GM03348 (cell line): ENCODE results near the gene UBE4A.
A peak's percentile ranks its signal among the peaks of the same experiment; 100 is the strongest.

Experiments used
- DNase-seq: peaks from one replicate; pipeline ENCODE4 v3.0.0; 2012; ENCODE audit warnings: low spot score

Gene UBE4A

DNA sequence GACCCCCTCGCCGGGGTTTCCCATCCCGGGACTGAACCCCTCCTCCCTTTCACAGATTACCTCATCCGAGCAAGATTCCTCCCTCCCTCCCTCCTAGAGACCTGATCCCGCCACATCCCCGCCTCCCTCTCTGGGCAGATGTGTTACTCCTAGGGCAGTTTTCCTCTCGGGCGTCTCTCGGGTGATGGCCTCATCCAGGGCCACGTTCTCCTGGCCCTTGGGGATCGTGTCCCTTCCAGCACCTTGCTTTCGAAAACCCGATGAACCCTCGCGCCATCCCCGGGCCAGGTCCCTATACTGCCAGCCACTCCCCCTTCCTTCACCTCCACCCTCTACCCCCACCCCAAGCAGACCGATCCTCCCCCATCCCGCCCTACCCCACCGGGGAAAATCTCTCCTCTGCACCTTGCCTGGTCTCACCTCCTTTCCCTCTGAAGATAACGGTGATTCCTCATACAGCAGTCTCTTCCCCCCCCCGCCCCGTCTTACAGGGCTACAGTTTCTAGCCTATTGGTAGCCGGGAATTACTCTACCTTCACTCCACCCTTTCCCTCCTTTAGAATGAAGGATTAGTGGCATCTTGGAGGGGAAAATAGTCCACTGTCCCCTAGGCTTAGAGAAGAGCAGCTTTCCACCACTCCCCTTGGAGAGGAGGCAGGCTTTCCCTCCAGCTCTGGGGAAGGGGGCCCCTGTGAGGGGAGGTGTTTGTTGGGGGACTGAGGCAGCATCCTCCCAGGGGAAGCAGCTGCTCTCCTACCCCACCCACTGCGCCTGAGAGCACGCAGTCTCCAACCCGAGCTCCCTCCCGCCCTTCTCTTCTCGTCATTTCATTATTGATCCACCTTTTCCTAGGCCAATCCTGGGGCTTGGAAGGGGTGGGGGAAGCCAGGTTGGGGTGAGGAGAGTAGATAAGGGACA is 78.1 kb downstream of the UBE4A start:
- peak; percentile 69 for DNase-seq

DNA sequence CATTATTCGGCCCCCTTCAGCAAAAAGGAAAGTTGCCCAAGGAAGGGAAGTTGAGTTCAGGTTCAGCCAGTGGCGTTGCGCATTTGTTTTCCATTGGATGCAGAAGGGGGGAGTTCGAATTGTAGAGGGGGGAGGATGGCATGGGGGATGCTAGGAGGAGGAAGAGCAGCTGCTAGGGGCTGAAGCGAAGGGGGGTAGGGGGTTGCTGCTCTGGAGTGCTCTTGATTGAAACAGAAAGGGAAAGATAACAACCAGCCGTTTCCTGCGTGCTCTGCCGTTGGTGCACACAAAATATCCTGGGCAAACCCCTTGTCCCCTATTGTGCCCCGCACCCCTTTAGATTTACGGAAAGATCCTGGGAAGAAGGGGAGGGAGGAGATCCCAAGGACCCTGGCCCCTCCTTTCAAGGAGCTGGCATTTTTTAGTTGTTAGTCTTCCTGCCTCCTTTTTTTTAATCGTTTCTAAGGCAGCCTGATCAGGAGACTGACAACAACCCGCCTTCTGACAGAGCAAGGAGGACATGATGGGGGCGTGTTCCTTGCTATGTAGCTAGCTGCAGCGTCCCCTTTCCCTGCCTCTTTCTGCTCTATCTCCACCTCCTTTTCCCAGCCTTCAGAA is 79.0 kb downstream of the UBE4A start:
- peak; percentile 77 for DNase-seq

DNA sequence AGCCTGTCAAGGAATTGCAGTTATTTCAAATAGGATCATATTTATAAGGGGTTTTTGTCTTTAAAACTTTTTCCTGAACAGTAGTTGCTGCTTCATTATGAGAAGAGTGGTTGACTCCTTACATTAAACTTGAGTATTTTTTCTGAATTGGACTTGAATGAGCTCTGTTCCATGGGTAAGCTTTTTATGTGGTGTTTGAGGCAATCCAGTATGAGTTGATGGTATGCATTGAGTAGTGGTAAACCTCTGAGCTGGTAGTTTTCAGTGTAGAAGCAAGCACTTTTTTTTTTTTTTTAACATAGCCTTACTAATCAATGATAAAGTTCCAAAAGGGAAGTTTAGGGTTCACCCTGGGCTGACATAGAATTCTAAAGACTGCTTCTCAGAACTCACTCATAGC is 80.2 kb downstream of the UBE4A start:
- DNase-seq: no peak

- no peak for DNase-seq
Measured at GRCh38 chr11:118441770-118442275, 82.4 kb downstream of the UBE4A start.

GRCh38 chr11:118442301-118442700 is 82.9 kb downstream of the UBE4A start:
- DNase-seq: no peak

GRCh38 chr11:118442908-118443589 is 83.6 kb downstream of the UBE4A start:
- no peak for DNase-seq

- DNase-seq: no peak
Measured at GRCh38 chr11:118443590-118444218, 84.3 kb downstream of the UBE4A start.

- no peak for DNase-seq
Measured at GRCh38 chr11:118447423-118447822, 88.0 kb downstream of the UBE4A start.

GRCh38 chr11:118448294-118448693 is 88.9 kb downstream of the UBE4A start:
- peak; percentile 35 for DNase-seq
